GM19438 (cell line): Measurements from ENCODE around the gene ZXDC.
A peak's percentile ranks its signal among the peaks of the same experiment; 100 is the strongest.

Experiments
- ATAC-seq: cut with Tn5 transposase; IDR thresholded peaks from one replicate; pipeline ENCODE4 v1.9.1; 2021; ENCODE audit warnings: low read depth; ENCODE audit not compliant: unreplicated experiment

The ZXDC gene

GRCh38 chr3:126439346-126439967, 36.2 kb downstream of the ZXDC start:
- no peak for ATAC-seq

- no peak for ATAC-seq
Measured at GRCh38 chr3:126438746-126439145, 36.9 kb downstream of the ZXDC start.

- ATAC-seq = no peak
Measured at GRCh38 chr3:126438186-126438585, 37.5 kb downstream of the ZXDC start.

- no peak for ATAC-seq
Measured at GRCh38 chr3:126436826-126437717, 38.6 kb downstream of the ZXDC start.

- no peak for ATAC-seq
Measured at GRCh38 chr3:126435456-126436315, 40.0 kb downstream of the ZXDC start.

GRCh38 chr3:126434931-126435411, 40.7 kb downstream of the ZXDC start:
- ATAC-seq = no peak

GRCh38 chr3:126434264-126434590, 41.5 kb downstream of the ZXDC start:
- ATAC-seq = no peak

GRCh38 chr3:126433496-126434263, 42.0 kb downstream of the ZXDC start:
- ATAC-seq = no peak

- no peak for ATAC-seq
Measured at GRCh38 chr3:126433105-126433430, 42.6 kb downstream of the ZXDC start.

- ATAC-seq = no peak
Measured at GRCh38 chr3:126432361-126433104, 43.2 kb downstream of the ZXDC start.

- ATAC-seq = peak; percentile 74
Measured at GRCh38 chr3:126431103-126431534, 44.6 kb downstream of the ZXDC start.

GRCh38 chr3:126424751-126425150, 50.9 kb downstream of the ZXDC start:
- ATAC-seq = no peak

GRCh38 chr3:126424039-126424717, 51.5 kb downstream of the ZXDC start:
- ATAC-seq = no peak

GRCh38 chr3:126423191-126424038, 52.3 kb downstream of the ZXDC start:
- ATAC-seq = no peak

GRCh38 chr3:126422571-126423091, 53.1 kb downstream of the ZXDC start:
- ATAC-seq = no peak

- ATAC-seq = no peak
Measured at GRCh38 chr3:126422121-126422520, 53.6 kb downstream of the ZXDC start.

- no peak for ATAC-seq
Measured at GRCh38 chr3:126421573-126422119, 54.0 kb downstream of the ZXDC start.
